Sigmoid colon (tissue), 4 donors: Measurements from ENCODE around the gene KAT7.

Experiments
- EP300 ChIP-seq, 4 donors: sonication (generic); formaldehyde crosslinking; IDR thresholded peaks; one replicate each; pipeline ENCODE4 v1.6.1; 2017; ENCODE audit warnings: antibody characterized with exemption in 4 of 4
- POLR2A ChIP-seq, 2 donors: fragments of 450-650 bp; IDR thresholded peaks; one replicate each; pipeline ENCODE4 v1.6.1; 2016; ENCODE audit warnings: antibody characterized with exemption in 2 of 2, mild to moderate bottlenecking in 2 of 2, moderate library complexity in 2 of 2
- POLR2AphosphoS5 ChIP-seq, 4 donors: sonication (generic); formaldehyde crosslinking; IDR thresholded peaks; one replicate each; pipeline ENCODE4 v1.6.1; 2017; ENCODE audit warnings: antibody characterized with exemption in 4 of 4
- TF ChIP-seq, protein P1 (sequence below), 4 experiments: fragments of 450-650 bp in 3 of 4; fragments of 200-600 bp in 1 of 4; IDR thresholded peaks; one replicate each; pipeline ENCODE4 v1.5.1; 2016 to 2019; ENCODE audit warnings: antibody characterized with exemption in 4 of 4, mild to moderate bottlenecking in 3 of 4, moderate library complexity in 2 of 4

DNA sequence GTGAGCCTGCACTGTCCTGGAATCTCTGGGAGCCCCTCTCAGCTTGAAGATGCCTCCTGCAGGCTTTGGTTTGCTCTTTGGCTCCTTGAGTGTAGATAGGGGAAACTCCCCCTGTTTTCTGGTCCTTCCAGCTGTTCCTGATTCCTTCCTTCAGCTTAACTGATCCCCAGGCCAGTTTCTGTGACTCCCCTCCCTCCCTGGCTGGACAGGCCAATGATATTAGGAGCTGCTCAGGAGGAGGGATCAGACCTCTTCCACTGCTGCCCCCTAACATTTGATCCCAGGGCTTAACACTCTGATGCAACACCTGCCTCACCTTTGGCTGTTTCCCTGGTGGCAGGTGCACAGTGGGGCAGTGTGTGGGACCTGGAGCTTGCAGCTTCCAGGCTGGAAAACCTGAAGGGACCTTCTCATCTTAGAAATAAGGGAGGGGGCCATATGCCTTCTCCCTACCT lies 59.6 kb downstream of the KAT7 start, which contains the start of gene TAC4:
- TF ChIP-seq, protein P1, sequence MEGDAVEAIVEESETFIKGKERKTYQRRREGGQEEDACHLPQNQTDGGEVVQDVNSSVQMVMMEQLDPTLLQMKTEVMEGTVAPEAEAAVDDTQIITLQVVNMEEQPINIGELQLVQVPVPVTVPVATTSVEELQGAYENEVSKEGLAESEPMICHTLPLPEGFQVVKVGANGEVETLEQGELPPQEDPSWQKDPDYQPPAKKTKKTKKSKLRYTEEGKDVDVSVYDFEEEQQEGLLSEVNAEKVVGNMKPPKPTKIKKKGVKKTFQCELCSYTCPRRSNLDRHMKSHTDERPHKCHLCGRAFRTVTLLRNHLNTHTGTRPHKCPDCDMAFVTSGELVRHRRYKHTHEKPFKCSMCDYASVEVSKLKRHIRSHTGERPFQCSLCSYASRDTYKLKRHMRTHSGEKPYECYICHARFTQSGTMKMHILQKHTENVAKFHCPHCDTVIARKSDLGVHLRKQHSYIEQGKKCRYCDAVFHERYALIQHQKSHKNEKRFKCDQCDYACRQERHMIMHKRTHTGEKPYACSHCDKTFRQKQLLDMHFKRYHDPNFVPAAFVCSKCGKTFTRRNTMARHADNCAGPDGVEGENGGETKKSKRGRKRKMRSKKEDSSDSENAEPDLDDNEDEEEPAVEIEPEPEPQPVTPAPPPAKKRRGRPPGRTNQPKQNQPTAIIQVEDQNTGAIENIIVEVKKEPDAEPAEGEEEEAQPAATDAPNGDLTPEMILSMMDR (IDR thresholded peaks at IDR 0.05), result no peak
- TF ChIP-seq EP300 (IDR thresholded peaks at IDR 0.05) (no peak), POLR2A (IDR thresholded peaks at IDR 0.05) (no peak), POLR2AphosphoS5 (IDR thresholded peaks at IDR 0.05) (no peak)
